Inflammatory macrophage (primary cell): ENCODE measurements around the gene RNU6-7.
A peak's percentile ranks its signal among the peaks of the same experiment; 100 is the strongest.

Source experiments
- DNase-seq, 2 donors: peaks; one replicate each; pipeline ENCODE4 v3.0.0-alpha.2; 2020 to 2022
- total RNA-seq, 18 experiments: gene quantifications; one replicate each; lab custom pipeline; 2026; ENCODE audit warnings: mixed read lengths in 6 of 18, inconsistent platforms in 2 of 18; lab: John Stamatoyannopoulos, UW

The RNU6-7 gene
- 0 to 0.07 (median 0) reads per million in 18 experiments for total RNA-seq

- DNase-seq: peak in 1 of 2 donors; percentile 4
Observed at GRCh38 chr14:32201816-32202490, at the start of gene RNU6-7. RNU6-7 (plus strand) TSS chr14:32202045.

GRCh38 chr14:32166029-32166428 is 35.8 kb upstream of the RNU6-7 start:
- DNase-seq: no peak

- no peak for DNase-seq
Observed at GRCh38 chr14:32166924-32167323, 34.9 kb upstream of the RNU6-7 start.

- no peak for DNase-seq
Observed at GRCh38 chr14:32167907-32168306, 33.9 kb upstream of the RNU6-7 start.

- no peak for DNase-seq
Observed at GRCh38 chr14:32169191-32169590, 32.7 kb upstream of the RNU6-7 start.

GRCh38 chr14:32171469-32171868 is 30.4 kb upstream of the RNU6-7 start:
- DNase-seq: no peak

GRCh38 chr14:32183151-32184058 is 18.4 kb upstream of the RNU6-7 start:
- DNase-seq: no peak

GRCh38 chr14:32185097-32185496 is 16.7 kb upstream of the RNU6-7 start:
- no peak for DNase-seq

GRCh38 chr14:32186248-32186647 is 15.6 kb upstream of the RNU6-7 start:
- no peak for DNase-seq

GRCh38 chr14:32189811-32190210 is 12.0 kb upstream of the RNU6-7 start:
- no peak for DNase-seq

GRCh38 chr14:32190673-32191072 is 11.2 kb upstream of the RNU6-7 start:
- peak in 1 of 2 donors; percentile 18 for DNase-seq

- DNase-seq: no peak
Observed at GRCh38 chr14:32192712-32193373, 9.0 kb upstream of the RNU6-7 start.

- DNase-seq: no peak
Observed at GRCh38 chr14:32193532-32193931, 8.3 kb upstream of the RNU6-7 start.

- peak in 1 of 2 donors; percentile 29 for DNase-seq
Observed at GRCh38 chr14:32195636-32196035, 6.2 kb upstream of the RNU6-7 start.

- no peak for DNase-seq
Observed at GRCh38 chr14:32197919-32198318, 3.9 kb upstream of the RNU6-7 start.

GRCh38 chr14:32200368-32201192 is 1.3 kb upstream of the RNU6-7 start:
- DNase-seq: peak; percentile 15 to 43

GRCh38 chr14:32201193-32201815 is 541 bp upstream of the RNU6-7 start:
- DNase-seq: peak in 1 of 2 donors; percentile 24

- no peak for DNase-seq
Observed at GRCh38 chr14:32202491-32202997, 699 bp downstream of the RNU6-7 start.

- DNase-seq: peak; percentile 44 to 57
Observed at GRCh38 chr14:32202998-32203882, 1.4 kb downstream of the RNU6-7 start, which contains the start of gene RNU6-8. RNU6-8 (minus strand) TSS chr14:32203269.

- DNase-seq: no peak
Observed at GRCh38 chr14:32203928-32204357, 2.1 kb downstream of the RNU6-7 start.
